GM12878 (cell line): ENCODE results near the gene RASSF8. TPM values are rescaled to one million over a fixed set of nuclear protein-coding genes. Genes with fewer than 3 reads are reported as not detected.

Experiments used
- ATAC-seq: fragments of 200-7000 bp; cut with Tn5 transposase; 3 replicates; pipeline ENCODE4 v1.9.1; 2020; ENCODE audit warnings: mild to moderate bottlenecking, moderate library complexity
- BruUV-seq: library from RNA; stranded (reverse); fragments of 400-500 nt; replicated peaks from 2 replicates; lab custom pipeline; 2021; lab: Mats Ljungman, UMichigan
- CTCF ChIA-PET: fragments of 300-600 bp; sonication (Branson Sonifier 250); formaldehyde crosslinking; extraction: SDS; loops from one replicate; lab custom pipeline; 2021; ENCODE audit warnings: inconsistent platforms; lab: Yijun Ruan, JAX
- POLR2A ChIA-PET: fragments of 350-600 bp; formaldehyde crosslinking; extraction: SDS; loops from one replicate; lab custom pipeline; 2021; ENCODE audit warnings: inconsistent platforms; lab: Charles Lee
- RAD21 ChIA-PET: fragments of 300-600 bp; sonication (Branson Sonifier 250); formaldehyde crosslinking; loops from one replicate; lab custom pipeline; 2023; ENCODE audit warnings: antibody characterized with exemption; ENCODE audit not compliant: unreplicated experiment; lab: Charles Lee
- SMC1A ChIA-PET: fragments of 300-600 bp; sonication (Branson Sonifier 250); formaldehyde crosslinking; loops from one replicate; lab custom pipeline; 2023; ENCODE audit not compliant: unreplicated experiment, uncharacterized antibody; lab: Charles Lee
- DNase-seq: peaks from one replicate; pipeline ENCODE4 v3.0.0-alpha.2; 2011; ENCODE audit warnings: low read depth, low spot score
- FAIRE-seq: peaks from 3 replicates; lab custom pipeline; 2011; peaks lifted over from hg19 to GRCh38; lab: Jason Lieb, UNC
- H2AFZ ChIP-seq: 2 replicates; pipeline ENCODE4 v1.6.0; 2011; ENCODE audit warnings: low read depth, low read length, control low read depth; ENCODE audit not compliant: control insufficient read depth
- H3K27ac ChIP-seq: 2 replicates; pipeline ENCODE4 v1.5.1; 2011; ENCODE audit warnings: control low read depth; ENCODE audit not compliant: control insufficient read depth, insufficient read depth
- H3K27me3 ChIP-seq, 2 experiments: replicated peaks in 1 of 2; 2 replicates each; pipeline versions ENCODE4 v1.6.0 to v1.6.1; 2011; ENCODE audit warnings: low read length in 1 of 2; ENCODE audit not compliant: control insufficient read depth in 2 of 2, insufficient read depth in 2 of 2
- H3K36me3 ChIP-seq, 2 experiments: 2 replicates each; pipeline ENCODE4 v1.5.1; 2011; ENCODE audit warnings: low read length in 1 of 2; ENCODE audit not compliant: control insufficient read depth in 2 of 2, insufficient read depth in 2 of 2
- H3K4me1 ChIP-seq: 2 replicates; pipeline ENCODE4 v1.6.1; 2011; ENCODE audit warnings: mild to moderate bottlenecking, low read length, moderate library complexity, mixed read lengths; ENCODE audit not compliant: control insufficient read depth, insufficient read depth
- H3K4me2 ChIP-seq: 2 replicates; pipeline ENCODE4 v1.6.0; 2011; ENCODE audit warnings: control low read depth; ENCODE audit not compliant: control insufficient read depth, insufficient read depth
- H3K4me3 ChIP-seq: fragments of 200-600 bp; sonication (generic); 2 replicates; pipeline ENCODE4 v1.5.1; 2016
- H3K79me2 ChIP-seq: 2 replicates; pipeline ENCODE4 v1.6.0; 2011; ENCODE audit warnings: low read length; ENCODE audit not compliant: control insufficient read depth, insufficient read depth
- H3K9ac ChIP-seq: 2 replicates; pipeline ENCODE4 v1.8.0; 2011; ENCODE audit warnings: low read length, control low read depth, mixed read lengths; ENCODE audit not compliant: control insufficient read depth, insufficient read depth
- H3K9me3 ChIP-seq: replicated peaks from 3 replicates; pipeline ENCODE4 v1.5.1; 2011; ENCODE audit warnings: mild to moderate bottlenecking, low read length; ENCODE audit not compliant: control insufficient read depth, insufficient read depth
- H4K20me1 ChIP-seq: 2 replicates; pipeline ENCODE4 v1.6.0; 2011; ENCODE audit not compliant: control insufficient read depth, insufficient read depth
- FOS ChIP-seq: IDR thresholded peaks from 3 replicates; pipeline ENCODE4 v1.6.1; 2011; ENCODE audit warnings: borderline replicate concordance; ENCODE audit not compliant: insufficient read length; ENCODE audit errors: extremely low read depth
- IKZF2 ChIP-seq, 2 experiments: fragments of 450-650 bp; IDR thresholded peaks; 2 replicates each; pipeline ENCODE4 v1.6.1; 2017; ENCODE audit warnings: mild to moderate bottlenecking in 2 of 2, moderate library complexity in 2 of 2
- MLLT1 ChIP-seq: fragments of 450-650 bp; IDR thresholded peaks from 2 replicates; pipeline ENCODE4 v1.6.1; 2016; ENCODE audit warnings: mild to moderate bottlenecking
- MTA3 ChIP-seq: IDR thresholded peaks from 2 replicates; pipeline ENCODE4 v1.6.1; 2012; ENCODE audit warnings: low read length, inconsistent platforms, borderline replicate concordance
- SMARCA5 ChIP-seq: fragments of 450-650 bp; IDR thresholded peaks from 2 replicates; pipeline ENCODE4 v1.6.1; 2017; ENCODE audit warnings: mild to moderate bottlenecking
- SREBF1 ChIP-seq: IDR thresholded peaks from 2 replicates; pipeline ENCODE4 v1.6.1; 2012; ENCODE audit warnings: mild to moderate bottlenecking, low read length
- SUPT20H ChIP-seq: IDR thresholded peaks from 2 replicates; pipeline ENCODE4 v1.6.1; 2011; ENCODE audit warnings: low read depth, mild to moderate bottlenecking, low read length, moderate library complexity, borderline replicate concordance; ENCODE audit not compliant: control insufficient read depth
- TAF1 ChIP-seq: IDR thresholded peaks from 2 replicates; pipeline ENCODE4 v1.6.1; 2011; ENCODE audit warnings: mild to moderate bottlenecking, low read depth, low read length, borderline replicate concordance
- ZBTB11 ChIP-seq: fragments of 450-650 bp; formaldehyde crosslinking; IDR thresholded peaks from 2 replicates; pipeline ENCODE4 v1.5.0; 2022; ENCODE audit warnings: mild to moderate bottlenecking, missing genetic modification characterization
- WGBS: methylation state at CpG from one replicate; pipeline ENCODE4 v1.1.6; 2016; ENCODE audit warnings: low lambda C conversion rate; ENCODE audit not compliant: insufficient replicate concordance, insufficient coverage; ENCODE audit errors: missing lambda C conversion rate; 5-methylcytosine and 5-hydroxymethylcytosine counted together
- in situ Hi-C: fragments of 300-500 bp; cut with MboI; formaldehyde crosslinking; loops from 9 replicates; pipeline ENCODE4 v1.14.3; 2018; ENCODE audit warnings: mixed read lengths
- intact Hi-C: fragments of 100-400 bp; cut with micrococcal nuclease; formaldehyde crosslinking; loops from one replicate; pipeline ENCODE4 v1.14.2; 2022; ENCODE audit not compliant: unreplicated experiment
- polyA plus RNA-seq, 11 experiments: library from polyadenylated mRNA; depleted of rRNA in 4 of 11; unstranded in 6 of 11; stranded (reverse) in 5 of 11; fragments of >200 nt; fragmentation: Nextera tagmentation in 4 of 11; fragmentation: Illumina TruSeq in 1 of 11; extraction: Ambion mirVana in 4 of 11; extraction: Trizol in 1 of 11; gene quantifications; 1 replicate in 1 of 11; 2 replicates in 10 of 11; pipeline versions ENCODE4 v1.2.1 to v1.2.3, GENCODE V29; 2011 to 2016; ENCODE audit warnings: inconsistent platforms in 2 of 11, missing spikeins in 2 of 11, low read depth in 1 of 11
- total RNA-seq, 4 experiments: library from RNA; depleted of rRNA in 3 of 4; stranded (reverse); fragments of >200 nt in 3 of 4; fragmentation: Illumina TruSeq in 1 of 4; extraction: Trizol in 1 of 4; gene quantifications; 2 replicates each; pipeline versions ENCODE4 v1.2.1 to v1.2.3, GENCODE V29; 2013 to 2021

RASSF8 gene
- total and polyA plus RNA-seq, 10 of the 15 experiments (the other 5 are each of a cell fraction or from before 2014, with no cell fraction given), result 0.06 to 0.18 (median 0.08) TPM; not detected in 6

GRCh38 chr12:25992026-25992782, 33.7 kb downstream of the RASSF8 start (continued):
- no peak for TF ChIP-seq ZBTB11 (CRISPR knock-in tag)
- TF ChIP-seq MTA3, result no peak

- H3K79me2 ChIP-seq, result no peaks in the 10 kb centered on the region
- no peak overlapping the region for H3K9ac ChIP-seq
- ChIA-PET RAD21 (no interaction called here), POLR2A (no interaction called here), SMC1A (interaction anchor here (0.6 to 1.3 kb wide), 2 partner anchors 12 to 162 kb away, joined by 3 to 5 read pairs; no protein-coding TSS in a partner anchor), CTCF (interaction anchor here (1.4 kb wide), 1 partner anchor 23 kb away, joined by 5 read pairs; no protein-coding TSS in a partner anchor)
- H3K9me3 ChIP-seq, result no peaks in the 10 kb centered on the region
- in situ Hi-C loops, result no loop called here
- FAIRE-seq, result no peak
- no peak for TF ChIP-seq FOS
- no peak for TF ChIP-seq SREBF1
- TF ChIP-seq IKZF2 (IDR thresholded peaks at IDR 0.05), result no peak
- TF ChIP-seq SMARCA5, result no peak
- TF ChIP-seq SUPT20H, result no peak
- TF ChIP-seq TAF1, result no peak
- TF ChIP-seq MLLT1, result no peak
- H3K27ac ChIP-seq, result no peak overlapping the region
- no peak overlapping the region for H2AFZ ChIP-seq
- no peaks in the 10 kb centered on the region for H4K20me1 ChIP-seq
- H3K4me1 ChIP-seq, result no peaks in the 10 kb centered on the region
- H3K27me3 ChIP-seq, result no peaks in the 10 kb centered on the region
- H3K4me3 ChIP-seq, result no peak overlapping the region
- BruUV-seq, result no TSS peak
- 77% methylated on average over 3 of the region's 3 CpGs for WGBS
- intact Hi-C loops, result no loop called here
- ATAC-seq, result no peak
- no peaks in the 10 kb centered on the region for H3K36me3 ChIP-seq
- DNase-seq, result no peak
- no peak overlapping the region for H3K4me2 ChIP-seq
Measured at GRCh38 chr12:25993901-25994651, 35.6 kb downstream of the RASSF8 start.
